Measurements from ENCODE around the gene FOXJ1. TPM values are rescaled to one million over a fixed set of nuclear protein-coding genes. Genes with fewer than 3 reads are reported as not detected.

FOXJ1 gene
- total and polyA plus RNA-seq, 8 donors, result 0.12 to 6.7 (median 1.3) TPM; not detected in 3

DNA sequence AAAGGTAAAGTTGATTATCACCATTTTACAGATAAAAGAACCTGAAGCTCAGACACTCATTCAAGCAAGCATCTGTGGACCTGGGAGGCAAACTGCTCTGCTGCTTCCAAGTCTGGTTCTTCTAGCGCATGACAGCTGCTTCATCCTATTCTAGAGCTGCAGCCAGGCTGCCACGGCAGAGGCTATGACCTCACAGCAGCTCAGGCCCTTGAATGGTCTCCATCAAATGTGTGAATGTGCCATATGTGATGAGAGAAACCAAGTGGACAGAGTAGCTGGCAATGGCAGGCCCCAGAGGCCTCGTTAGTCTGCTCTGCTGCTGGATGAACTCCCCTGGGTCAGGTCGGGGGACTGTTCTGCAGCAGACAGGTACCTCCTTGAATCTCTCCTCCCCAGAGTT, 30.7 kb upstream of the FOXJ1 start:
- Histone ChIP-seq H3K27ac (no peak overlapping the region), H3K27me3 (no peaks in the 10 kb centered on the region), H3K9me3 (no peaks in the 10 kb centered on the region), H3K4me3 (no peak overlapping the region), H3K4me1 (no peaks in the 10 kb centered on the region), H3K36me3 (no peaks in the 10 kb centered on the region)
- intact Hi-C loops (cut with DNase I; ENCODE audit: low total_unique reads), result no loop called here
- DNase-seq, result no peak
- 86 to 94% (median 89%) methylated on average over 4 of the region's 4 CpGs for WGBS, 5 donors
- TF ChIP-seq POLR2A (IDR thresholded peaks at IDR 0.05) (no peak), EP300 (IDR thresholded peaks at IDR 0.05) (no peak), POLR2AphosphoS5 (IDR thresholded peaks at IDR 0.05) (no peak)
- TF ChIP-seq, protein P1, sequence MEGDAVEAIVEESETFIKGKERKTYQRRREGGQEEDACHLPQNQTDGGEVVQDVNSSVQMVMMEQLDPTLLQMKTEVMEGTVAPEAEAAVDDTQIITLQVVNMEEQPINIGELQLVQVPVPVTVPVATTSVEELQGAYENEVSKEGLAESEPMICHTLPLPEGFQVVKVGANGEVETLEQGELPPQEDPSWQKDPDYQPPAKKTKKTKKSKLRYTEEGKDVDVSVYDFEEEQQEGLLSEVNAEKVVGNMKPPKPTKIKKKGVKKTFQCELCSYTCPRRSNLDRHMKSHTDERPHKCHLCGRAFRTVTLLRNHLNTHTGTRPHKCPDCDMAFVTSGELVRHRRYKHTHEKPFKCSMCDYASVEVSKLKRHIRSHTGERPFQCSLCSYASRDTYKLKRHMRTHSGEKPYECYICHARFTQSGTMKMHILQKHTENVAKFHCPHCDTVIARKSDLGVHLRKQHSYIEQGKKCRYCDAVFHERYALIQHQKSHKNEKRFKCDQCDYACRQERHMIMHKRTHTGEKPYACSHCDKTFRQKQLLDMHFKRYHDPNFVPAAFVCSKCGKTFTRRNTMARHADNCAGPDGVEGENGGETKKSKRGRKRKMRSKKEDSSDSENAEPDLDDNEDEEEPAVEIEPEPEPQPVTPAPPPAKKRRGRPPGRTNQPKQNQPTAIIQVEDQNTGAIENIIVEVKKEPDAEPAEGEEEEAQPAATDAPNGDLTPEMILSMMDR (IDR thresholded peaks at IDR 0.05), result no peak

DNA sequence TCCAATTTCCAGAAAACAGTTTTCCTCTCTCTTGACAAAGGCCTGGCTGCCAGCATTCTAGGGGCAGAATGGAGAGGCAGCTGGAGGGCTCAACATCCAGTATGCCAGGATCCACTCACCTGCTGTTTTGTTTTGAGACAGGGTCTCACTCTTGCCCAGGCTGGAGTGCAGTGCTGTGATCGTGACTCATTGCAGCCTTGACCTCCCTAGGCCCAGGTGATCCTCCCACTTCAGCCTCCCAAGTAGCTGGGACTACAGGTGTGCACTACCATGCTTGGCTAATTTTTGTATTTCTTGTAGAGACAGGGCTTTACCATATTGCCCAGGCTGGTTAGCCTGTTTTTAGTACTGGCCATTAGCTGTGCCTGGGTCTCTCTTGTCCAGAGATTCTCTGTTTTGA, 29.1 kb upstream of the FOXJ1 start:
- DNase-seq, result no peak
- Histone ChIP-seq H3K27ac (no peak overlapping the region), H3K36me3 (no peaks in the 10 kb centered on the region), H3K4me1 (no peaks in the 10 kb centered on the region), H3K27me3 (no peaks in the 10 kb centered on the region), H3K4me3 (no peak overlapping the region), H3K9me3 (no peaks in the 10 kb centered on the region)
- intact Hi-C loops (cut with DNase I; ENCODE audit: low total_unique reads), result no loop called here
- TF ChIP-seq POLR2AphosphoS5 (IDR thresholded peaks at IDR 0.05), result no peak
- TF ChIP-seq POLR2A (IDR thresholded peaks at IDR 0.05), result no peak
- TF ChIP-seq, protein P1 (IDR thresholded peaks at IDR 0.05), result no peak
- TF ChIP-seq EP300 (IDR thresholded peaks at IDR 0.05), result no peak
- whole genome bisulfite sequencing, 5 donors, result 88 to 100% (median 95%) methylated on average over 1 of the region's 1 CpG

DNA sequence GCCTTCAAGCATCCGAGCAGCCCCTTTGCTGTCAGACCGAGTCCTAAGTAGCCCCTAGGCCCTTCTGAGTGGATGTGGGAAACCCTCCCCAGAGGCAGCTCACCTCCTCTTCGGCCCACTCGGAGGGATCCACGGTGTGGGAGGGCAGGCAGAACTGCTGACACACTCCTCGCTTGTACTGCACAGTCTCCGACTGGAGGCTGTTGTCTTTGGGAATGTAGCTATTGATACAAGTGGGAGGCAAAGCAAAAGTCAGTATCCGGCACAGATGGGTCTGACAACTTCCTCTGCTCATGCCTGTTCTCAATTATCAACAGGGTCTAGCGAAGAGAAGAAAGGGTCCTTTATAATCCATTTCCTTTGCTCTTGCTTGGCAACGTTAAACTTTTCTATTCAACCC, 25.9 kb upstream of the FOXJ1 start:
- WGBS, 5 donors, result 89 to 95% (median 92%) methylated on average over 9 to 10 of the region's 10 CpGs
- Histone ChIP-seq H3K9me3 (no peaks in the 10 kb centered on the region), H3K4me3 (no peak overlapping the region), H3K36me3 (no peaks in the 10 kb centered on the region), H3K27me3 (no peaks in the 10 kb centered on the region), H3K27ac (no peak overlapping the region), H3K4me1 (no peaks in the 10 kb centered on the region)
- TF ChIP-seq POLR2A (IDR thresholded peaks at IDR 0.05), result no peak
- no peak for TF ChIP-seq EP300 (IDR thresholded peaks at IDR 0.05)
- TF ChIP-seq POLR2AphosphoS5 (IDR thresholded peaks at IDR 0.05), result no peak
- TF ChIP-seq, protein P1 (IDR thresholded peaks at IDR 0.05), result no peak
- DNase-seq, result no peak
- intact Hi-C loops (cut with DNase I; ENCODE audit: low total_unique reads), result no loop called here

DNA sequence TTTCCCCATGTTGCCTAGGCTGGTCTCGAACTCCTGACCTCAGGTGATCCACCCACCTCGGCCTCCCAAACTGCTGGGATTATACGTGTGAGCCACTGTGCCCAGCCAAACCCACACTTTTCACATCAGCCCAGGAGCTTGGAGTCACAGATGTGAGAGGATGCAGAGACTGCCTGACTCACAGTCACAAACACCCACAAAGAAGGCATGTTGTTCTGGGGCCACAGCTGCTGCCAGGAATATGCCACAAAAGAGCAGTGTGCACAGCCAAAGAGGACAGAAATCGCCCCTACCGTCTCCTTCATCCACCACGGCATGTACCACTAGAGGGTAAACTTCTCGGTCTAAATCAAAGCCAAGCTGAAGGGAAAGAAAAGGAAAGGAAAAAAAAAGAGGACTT, 25.1 kb upstream of the FOXJ1 start:
- Histone ChIP-seq H3K9me3 (no peaks in the 10 kb centered on the region), H3K27me3 (no peaks in the 10 kb centered on the region), H3K4me3 (no peak overlapping the region), H3K36me3 (peaks cover 0 to 6% (median 0%) of the 10 kb centered on the region in 4 donors), H3K27ac (no peak overlapping the region), H3K4me1 (no peaks in the 10 kb centered on the region)
- intact Hi-C loops (cut with DNase I; ENCODE audit: low total_unique reads), result no loop called here
- no peak for DNase-seq
- no peak for TF ChIP-seq EP300 (IDR thresholded peaks at IDR 0.05)
- no peak for TF ChIP-seq POLR2AphosphoS5 (IDR thresholded peaks at IDR 0.05)
- TF ChIP-seq, protein P1 (IDR thresholded peaks at IDR 0.05), result no peak
- no peak for TF ChIP-seq POLR2A (IDR thresholded peaks at IDR 0.05)
- 67 to 83% (median 72%) methylated on average over 7 of the region's 7 CpGs for WGBS, 5 donors
